Small intestine (tissue), 16 donors: ENCODE results near the gene PTX3. TPM values are rescaled to one million over a fixed set of nuclear protein-coding genes. Genes with fewer than 3 reads are reported as not detected.

ENCODE experiments used
- DNase-seq, 2 donors: peaks; one replicate each; pipeline versions ENCODE4 v3.0.0 to v3.0.0-alpha.2; 2013
- FAIRE-seq: peaks from 2 replicates; lab custom pipeline; 2012; peaks lifted over from hg19 to GRCh38; lab: Jason Lieb, UNC
- H3K27ac ChIP-seq, 3 donors: one replicate each; pipeline ENCODE4 v1.5.1; 2013; ENCODE audit warnings: low read length in 2 of 3, mild to moderate bottlenecking in 2 of 3, control low read depth in 1 of 3, inconsistent platforms in 1 of 3, low read depth in 1 of 3, moderate library complexity in 1 of 3
- H3K27me3 ChIP-seq, 3 donors: one replicate each; pipeline ENCODE4 v1.6.1; 2013; ENCODE audit warnings: low read length in 3 of 3, inconsistent platforms in 1 of 3; ENCODE audit not compliant: control insufficient read depth in 3 of 3, insufficient read depth in 3 of 3
- H3K36me3 ChIP-seq, 3 donors: one replicate each; pipeline ENCODE4 v1.6.1; 2013; ENCODE audit warnings: low read length in 3 of 3, inconsistent platforms in 1 of 3, low read depth in 1 of 3, mild to moderate bottlenecking in 1 of 3, moderate library complexity in 1 of 3; ENCODE audit not compliant: control insufficient read depth in 3 of 3, insufficient read depth in 2 of 3
- H3K4me1 ChIP-seq, 3 donors: one replicate each; pipeline ENCODE4 v1.6.1; 2013; ENCODE audit warnings: low read length in 2 of 3, inconsistent platforms in 1 of 3, low read depth in 1 of 3, mild to moderate bottlenecking in 1 of 3, moderate library complexity in 1 of 3; ENCODE audit not compliant: control insufficient read depth in 3 of 3, insufficient read depth in 2 of 3
- H3K4me3 ChIP-seq, 3 donors: one replicate each; pipeline ENCODE4 v1.5.1; 2013; ENCODE audit warnings: low read length in 3 of 3, control low read depth in 1 of 3, inconsistent platforms in 1 of 3, low read depth in 1 of 3, mild to moderate bottlenecking in 1 of 3, moderate library complexity in 1 of 3
- H3K9me3 ChIP-seq, 2 donors: one replicate each; pipeline ENCODE4 v1.6.1; 2013; ENCODE audit warnings: low read depth in 1 of 2, low read length in 1 of 2; ENCODE audit not compliant: control insufficient read depth in 2 of 2, insufficient read depth in 1 of 2
- WGBS, 3 donors: extraction: QIAGEN DNeasy Blood & Tissue Kit; methylation state at CpG; one replicate each; pipeline ENCODE4 v1.1.7; 2013; 5-methylcytosine and 5-hydroxymethylcytosine counted together
- long read RNA-seq, 10 donors: transcript quantifications; one replicate each; lab custom pipeline, GENCODE V29; 2026
- polyA plus RNA-seq, 4 donors: library from polyadenylated mRNA; stranded (reverse) in 3 of 4; unstranded in 1 of 4; fragments of 200-250 nt in 3 of 4; fragments of 120-200 nt in 1 of 4; gene quantifications; one replicate each; pipeline versions ENCODE4 v1.2.1 to v1.2.3, GENCODE V29; 2013
- donor health status: healthy with polysubstance abuse.
- donor health status: control.
- donor health status: control.
- donor health status: Bipolar disorder and iron deficiency.
- donor health status: healthy.

The PTX3 gene
- polyA plus RNA-seq = 10 to 100 TPM in 1 of 4 donors, 1 to 10 TPM in 3; 1.1 to 11.8 (median 2.7) TPM
- long read RNA-seq, donor 1 = 0 reads
- long read RNA-seq, donor 2 = 0 reads
- long read RNA-seq, donor 3, partial matches to known transcripts = 0 of 2 reads
- long read RNA-seq, donor 3, other reads (novel, unspliced or antisense) = 0 of 2 reads
- long read RNA-seq, donor 4 = 0 reads
- long read RNA-seq, donor 5 = 0 reads
- long read RNA-seq, donor 6, partial matches to known transcripts = 0 of 2 reads
- long read RNA-seq, donor 6, other reads (novel, unspliced or antisense) = 0 of 2 reads
- long read RNA-seq, donor 7 = 0 reads
- long read RNA-seq, donor 8, partial matches to known transcripts = 0 of 1 reads
- long read RNA-seq, donor 8, other reads (novel, unspliced or antisense) = 0 of 1 reads
- long read RNA-seq, donor 9, partial matches to known transcripts = 0 of 2 reads
- long read RNA-seq, donor 9, other reads (novel, unspliced or antisense) = 0 of 2 reads
- long read RNA-seq, donor 10, partial matches to known transcripts = 0 of 1 reads
- long read RNA-seq, donor 10, other reads (novel, unspliced or antisense) = 0 of 1 reads

DNA sequence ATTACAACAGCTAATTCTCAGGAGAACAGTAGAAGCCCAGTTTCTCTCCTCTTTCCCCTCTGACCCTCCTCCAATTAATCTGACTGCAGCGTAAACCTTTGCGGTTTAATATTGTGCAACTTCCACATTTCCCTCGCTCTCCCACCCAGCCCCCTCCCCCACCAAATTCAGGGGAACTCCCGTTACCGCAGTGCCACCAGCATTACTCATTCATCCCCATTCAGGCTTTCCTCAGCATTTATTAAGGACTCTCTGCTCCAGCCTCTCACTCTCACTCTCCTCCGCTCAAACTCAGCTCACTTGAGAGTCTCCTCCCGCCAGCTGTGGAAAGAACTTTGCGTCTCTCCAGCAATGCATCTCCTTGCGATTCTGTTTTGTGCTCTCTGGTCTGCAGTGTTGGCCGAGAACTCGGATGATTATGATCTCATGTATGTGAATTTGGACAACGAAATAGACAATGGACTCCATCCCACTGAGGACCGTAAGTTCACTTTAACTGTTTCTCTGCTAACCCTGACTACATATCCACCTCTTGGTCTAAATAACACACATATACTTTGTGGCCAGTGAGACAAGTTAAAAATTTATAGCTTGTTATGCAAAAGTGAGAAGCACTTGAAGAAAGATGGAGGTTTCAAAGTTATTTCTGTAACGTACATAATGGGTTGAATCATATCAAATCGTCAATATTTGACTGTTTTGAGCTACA, at the start of gene PTX3:
Gene PTX3, plus strand, starts transcription at position 268 of the 709 bp plus-strand sequence. Its CDS starts 84 bp downstream, at position 352.
- WGBS, 3 donors = 5 to 15% (median 15%) methylated on average over 15 of the region's 15 CpGs
- Histone ChIP-seq H3K36me3 (no peaks in the 10 kb centered on the region), H3K4me3 (peak within 1 kb of the TSS; percentile 18 to 58 (median 20)), H3K27ac (peak within 1 kb of the TSS in 1 of 3 donors; percentile 41), H3K9me3 (no peaks in the 10 kb centered on the region), H3K4me1 (peaks cover 0 to 8% (median 0%) of the 10 kb centered on the region in 3 donors), H3K27me3 (peaks cover 0 to 24% (median 8%) of the 10 kb centered on the region in 3 donors)
- FAIRE-seq (no peak), DNase-seq (peak in 1 of 2 donors; percentile 21)

DNA sequence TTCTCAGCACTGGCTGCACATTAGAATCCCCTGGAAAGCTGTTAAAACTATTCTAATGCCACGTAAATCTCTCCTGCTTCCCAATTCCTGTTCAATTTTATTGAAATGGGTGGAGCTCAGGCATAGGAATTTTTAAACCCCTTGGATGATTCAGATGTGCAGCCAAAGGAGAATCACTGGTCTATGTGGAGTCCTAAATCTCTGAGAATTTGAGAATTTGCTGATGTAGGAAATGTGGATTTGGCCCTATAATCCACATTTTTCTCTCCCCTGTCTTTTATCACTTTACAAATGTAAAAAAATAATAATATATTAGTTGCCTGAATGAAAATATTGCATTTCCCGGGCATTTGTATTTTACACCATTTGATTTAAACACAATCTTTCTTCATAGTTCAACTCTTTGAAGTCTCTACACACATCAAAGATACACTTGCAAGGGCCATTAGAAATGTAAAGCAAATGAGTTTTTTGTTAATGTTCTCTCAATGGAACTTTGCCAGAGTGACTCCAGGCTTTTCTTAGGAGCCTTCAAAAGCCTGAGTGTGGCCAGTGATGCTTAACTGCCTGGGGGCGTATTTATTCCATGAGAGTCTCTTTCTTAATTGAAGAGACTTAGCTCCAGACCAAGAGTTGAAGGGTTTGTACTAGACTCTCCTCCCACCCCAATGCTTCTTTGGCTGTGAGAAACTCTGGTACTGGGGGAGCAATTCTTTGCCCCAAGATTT, 48.8 kb upstream of the PTX3 start:
- Histone ChIP-seq H3K27me3 (no peaks in the 10 kb centered on the region), H3K4me3 (no peak overlapping the region), H3K4me1 (no peaks in the 10 kb centered on the region), H3K36me3 (no peaks in the 10 kb centered on the region), H3K9me3 (no peaks in the 10 kb centered on the region), H3K27ac (no peak overlapping the region)
- DNase-seq (no peak), FAIRE-seq (no peak)
- WGBS, 3 donors = 29 to 76% (median 60%) methylated on average over 3 of the region's 3 CpGs

DNA sequence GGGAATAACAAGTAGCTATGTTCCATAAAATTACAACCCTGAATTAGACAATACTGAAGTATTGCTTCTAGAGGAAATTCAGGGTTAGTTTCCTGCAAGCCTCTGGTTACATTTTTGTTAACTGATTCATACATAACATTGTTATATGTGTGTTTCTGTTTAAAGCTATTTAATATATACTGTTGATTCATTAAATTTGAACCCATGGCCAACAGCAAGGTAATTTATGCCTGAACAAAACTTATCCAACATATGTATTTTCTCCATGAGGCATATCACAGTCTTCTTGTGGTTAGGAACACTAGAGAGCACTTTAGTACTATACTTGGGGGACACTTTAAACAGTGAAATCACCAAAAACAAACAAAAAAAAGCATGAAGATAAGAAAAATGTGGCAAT, 47.7 kb upstream of the PTX3 start:
- Histone ChIP-seq H3K9me3 (no peaks in the 10 kb centered on the region), H3K4me3 (no peak overlapping the region), H3K27ac (no peak overlapping the region), H3K4me1 (no peaks in the 10 kb centered on the region), H3K36me3 (no peaks in the 10 kb centered on the region), H3K27me3 (no peaks in the 10 kb centered on the region)
- no peak for FAIRE-seq
- no peak for DNase-seq

DNA sequence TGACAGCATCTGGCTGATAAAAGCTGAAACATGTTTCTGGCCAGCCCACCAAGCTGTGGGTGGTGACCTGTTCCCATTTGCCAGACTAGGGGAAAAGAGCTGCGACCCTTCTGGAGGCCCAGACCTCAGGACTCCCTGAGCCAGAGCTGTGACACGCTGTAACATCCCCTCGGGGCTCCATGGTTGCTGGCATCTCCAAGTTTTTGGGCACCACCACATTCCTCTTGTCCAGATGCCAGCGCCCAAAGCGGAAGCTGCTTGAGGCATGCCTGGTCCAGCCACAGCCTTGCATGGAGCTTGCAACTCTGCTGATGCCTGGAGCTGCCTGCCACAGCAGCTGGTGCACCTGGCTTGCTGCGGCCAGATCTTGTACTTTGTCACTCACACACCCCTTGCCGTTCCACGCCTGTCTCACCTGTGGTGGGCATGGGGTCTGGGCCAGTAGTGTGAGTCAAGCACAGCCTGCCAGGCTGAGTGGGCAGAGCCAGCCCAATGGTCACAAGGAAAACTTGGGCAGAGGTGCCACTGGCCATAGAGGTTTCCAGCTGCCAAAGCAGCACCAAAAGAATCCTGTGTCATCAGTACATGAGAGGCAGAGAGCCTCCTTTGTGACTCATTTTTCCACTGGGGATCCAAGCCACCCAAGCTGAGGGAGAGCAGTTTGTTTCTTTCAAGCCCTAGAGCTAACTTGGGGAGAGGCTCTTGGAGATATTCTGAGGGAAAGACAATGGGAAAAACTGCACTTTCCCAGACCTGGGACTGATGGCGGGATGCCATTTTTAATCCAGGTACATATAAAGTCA, 45.7 kb upstream of the PTX3 start:
- 78 to 88% (median 80%) methylated on average over 9 of the region's 9 CpGs for WGBS, 3 donors
- DNase-seq (no peak), FAIRE-seq (no peak)
- H3K4me1 ChIP-seq = no peaks in the 10 kb centered on the region
- no peaks in the 10 kb centered on the region for H3K27me3 ChIP-seq
- H3K27ac ChIP-seq = no peak overlapping the region
- no peak overlapping the region for H3K4me3 ChIP-seq
- H3K9me3 ChIP-seq = no peaks in the 10 kb centered on the region
- H3K36me3 ChIP-seq = no peaks in the 10 kb centered on the region

DNA sequence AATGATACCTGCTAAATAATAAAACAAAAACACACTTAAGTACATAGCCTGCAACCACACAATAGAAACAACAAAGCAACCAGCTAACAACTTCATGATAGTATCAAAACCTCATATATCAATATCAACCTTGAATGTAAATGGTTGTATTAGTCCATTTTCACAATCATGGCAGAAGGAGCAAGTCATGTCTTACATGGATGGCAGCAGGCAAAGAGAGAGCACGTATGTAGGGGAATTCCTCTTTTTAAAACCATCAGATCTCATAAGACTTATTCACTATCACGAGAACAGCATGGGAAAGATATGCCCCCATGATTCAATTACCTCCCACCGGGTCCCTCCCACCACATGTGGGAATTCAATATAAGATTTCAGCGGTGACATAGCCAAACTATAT, 44.5 kb upstream of the PTX3 start:
- no peaks in the 10 kb centered on the region for H3K36me3 ChIP-seq
- WGBS, 3 donors = 82 to 94% (median 86%) methylated on average over 4 of the region's 4 CpGs
- H3K4me1 ChIP-seq = no peaks in the 10 kb centered on the region
- FAIRE-seq (no peak), DNase-seq (no peak)
- no peak overlapping the region for H3K27ac ChIP-seq
- H3K9me3 ChIP-seq = no peaks in the 10 kb centered on the region
- no peak overlapping the region for H3K4me3 ChIP-seq
- H3K27me3 ChIP-seq = no peaks in the 10 kb centered on the region

DNA sequence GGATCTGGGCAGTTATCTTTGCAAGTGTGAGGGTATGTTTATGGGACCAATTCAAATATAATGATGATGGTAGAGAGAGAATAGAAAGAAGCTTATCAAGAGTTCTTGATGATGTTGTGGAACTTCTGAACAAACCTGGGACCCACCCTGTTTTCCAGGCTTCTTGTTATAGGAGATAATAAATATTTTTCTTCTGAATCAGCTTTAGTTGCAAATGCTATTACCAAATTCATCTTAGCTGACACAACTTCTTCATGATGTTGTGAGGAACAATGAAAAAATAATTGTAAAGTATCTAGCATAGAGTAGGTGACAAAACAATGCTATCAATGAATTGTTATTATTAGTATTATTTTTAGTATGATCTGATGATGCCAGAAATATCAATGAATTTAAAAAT, 43.5 kb upstream of the PTX3 start:
- Histone ChIP-seq H3K9me3 (peaks cover 0 to 2% of the 10 kb centered on the region in 2 donors), H3K4me1 (no peaks in the 10 kb centered on the region), H3K36me3 (no peaks in the 10 kb centered on the region), H3K27ac (no peak overlapping the region), H3K27me3 (no peaks in the 10 kb centered on the region), H3K4me3 (no peak overlapping the region)
- no peak for DNase-seq
- FAIRE-seq = no peak

DNA sequence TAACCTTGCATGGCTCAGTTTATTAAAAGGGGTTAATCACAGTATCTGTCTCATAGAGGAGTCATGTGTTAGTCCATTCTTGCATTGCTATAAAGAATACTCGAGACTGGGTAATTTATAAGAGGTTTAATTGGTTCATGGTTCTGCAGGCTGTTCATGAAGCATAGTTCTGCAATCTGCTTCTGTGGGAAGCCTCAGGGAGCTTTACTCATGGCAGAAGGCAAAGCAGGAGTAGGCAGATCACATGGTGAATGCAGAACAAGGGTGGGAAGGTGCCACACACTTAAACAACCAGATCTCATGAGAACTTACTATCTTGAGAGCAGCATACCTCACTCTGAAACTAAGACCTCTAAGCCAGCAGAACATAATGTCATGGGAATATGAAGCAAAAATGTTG, 42.2 kb upstream of the PTX3 start:
- H3K27me3 ChIP-seq = no peaks in the 10 kb centered on the region
- H3K27ac ChIP-seq = no peak overlapping the region
- H3K36me3 ChIP-seq = no peaks in the 10 kb centered on the region
- H3K9me3 ChIP-seq = peaks cover 0 to 2% of the 10 kb centered on the region in 2 donors
- WGBS, 3 donors = 40 to 62% (median 50%) methylated on average over 1 of the region's 1 CpG
- H3K4me1 ChIP-seq = no peaks in the 10 kb centered on the region
- FAIRE-seq = no peak
- H3K4me3 ChIP-seq = no peak overlapping the region
- DNase-seq = no peak
